ENCODE measurements around the gene RPS6KL1. TPM values are rescaled to one million over a fixed set of nuclear protein-coding genes. Genes with fewer than 3 reads are reported as not detected.
A peak's percentile ranks its signal among the peaks of the same experiment; 100 is the strongest.

RPS6KL1 gene
- total RNA-seq, 1 experiment from 2014 or later, result 9.4 TPM

- DNase-seq (ENCODE audit: low spot score), result no peak
Measured at GRCh38 chr14:74952180-74952665, 29.2 kb upstream of the RPS6KL1 start.

DNA sequence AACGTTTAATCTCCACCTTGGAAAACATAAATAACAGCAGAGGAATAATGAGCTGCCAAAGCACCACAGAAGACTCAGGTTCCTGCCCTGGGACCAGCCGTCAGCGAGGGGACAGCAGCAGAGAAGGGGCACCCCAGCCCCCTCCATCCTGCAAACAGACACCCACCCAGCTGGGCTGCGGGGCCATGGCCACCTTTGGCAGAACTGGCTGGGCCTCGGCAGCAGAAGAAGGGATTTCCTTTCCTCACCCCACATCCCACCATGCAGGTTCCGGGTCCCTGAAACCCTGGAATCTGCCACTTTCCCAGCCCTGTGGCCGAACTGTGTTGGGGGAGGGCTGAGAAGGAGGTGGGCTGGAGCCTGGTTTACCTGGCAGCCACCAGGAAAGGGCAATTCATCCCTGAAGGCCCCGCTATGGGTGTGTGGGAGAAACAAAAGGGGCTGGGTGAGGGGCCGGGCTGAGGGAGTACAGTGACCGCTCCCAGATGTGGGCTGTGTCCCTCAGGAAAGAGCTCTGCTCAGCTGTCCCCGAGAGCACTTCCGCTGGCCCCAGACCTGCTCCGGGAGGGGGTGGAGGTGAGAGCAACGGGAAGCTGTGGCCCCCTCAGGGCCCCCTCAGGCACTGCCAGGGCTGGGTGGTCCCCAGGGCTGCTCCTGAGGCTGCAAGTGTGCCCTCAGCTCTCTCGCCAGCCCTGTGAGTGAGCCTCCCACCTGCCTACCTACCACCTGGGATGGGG, 28.6 kb upstream of the RPS6KL1 start:
- DNase-seq (ENCODE audit: low spot score), result no peak

- DNase-seq (ENCODE audit: low spot score), result peak; percentile 20
Measured at GRCh38 chr14:74950795-74951442, 27.9 kb upstream of the RPS6KL1 start.

DNA sequence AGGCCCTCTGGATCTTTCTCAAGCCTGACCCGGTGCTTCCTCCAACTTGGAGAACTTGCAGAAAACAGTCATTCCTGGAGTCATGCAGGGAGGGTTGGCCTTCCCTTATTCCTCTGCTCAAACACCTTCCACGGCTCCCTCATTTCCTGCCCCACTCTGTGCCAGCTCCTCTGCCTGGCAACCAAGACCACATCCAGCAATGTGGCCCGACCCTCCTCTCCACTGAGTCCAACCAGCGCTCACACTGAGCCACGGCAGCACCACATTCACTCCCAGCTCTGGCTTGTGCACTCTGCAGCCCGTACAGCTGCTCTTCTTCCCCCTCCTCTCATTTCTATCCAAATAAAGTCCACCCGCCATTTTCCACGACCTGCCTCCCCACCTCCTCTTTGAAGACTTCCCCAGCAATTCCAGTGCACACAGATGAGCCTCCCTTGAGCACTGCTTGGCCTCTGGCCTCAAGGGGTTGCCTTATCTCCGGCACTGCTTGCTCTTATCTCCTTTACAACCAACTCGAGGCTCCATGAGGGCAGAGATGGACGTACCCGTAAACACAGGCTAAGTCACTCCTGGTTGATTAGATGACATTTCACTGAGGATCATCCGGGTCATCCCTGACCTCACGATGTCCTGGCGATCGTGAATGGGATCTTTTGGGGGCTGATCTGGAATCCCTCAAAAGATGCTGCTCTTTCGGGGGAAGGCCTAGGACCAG, 27.0 kb upstream of the RPS6KL1 start:
- no peak for DNase-seq (ENCODE audit: low spot score)

DNA sequence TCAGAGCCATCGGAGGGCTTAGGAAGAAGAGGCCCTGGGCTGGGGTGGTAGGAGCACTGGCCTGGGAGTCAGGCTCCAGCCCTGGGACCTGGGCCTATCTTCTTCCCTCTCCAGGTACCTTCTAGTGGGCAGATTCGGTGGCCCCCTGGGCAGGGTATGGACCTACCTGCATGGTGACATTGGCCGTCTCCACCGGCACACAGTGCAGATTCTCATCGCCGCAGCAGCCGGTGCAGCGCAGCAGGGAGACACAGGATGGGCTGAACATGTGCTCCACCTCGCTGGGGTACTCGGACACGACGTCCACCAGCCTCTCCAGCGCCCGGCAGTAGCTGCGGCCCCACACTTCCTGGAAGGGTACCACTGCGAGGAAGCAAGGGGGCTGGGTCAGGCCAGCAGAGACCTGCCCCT, 26.1 kb upstream of the RPS6KL1 start:
- no peak for DNase-seq (ENCODE audit: low spot score)

GRCh38 chr14:74948228-74949175, 25.4 kb upstream of the RPS6KL1 start:
- no peak for DNase-seq (ENCODE audit: low spot score)

DNA sequence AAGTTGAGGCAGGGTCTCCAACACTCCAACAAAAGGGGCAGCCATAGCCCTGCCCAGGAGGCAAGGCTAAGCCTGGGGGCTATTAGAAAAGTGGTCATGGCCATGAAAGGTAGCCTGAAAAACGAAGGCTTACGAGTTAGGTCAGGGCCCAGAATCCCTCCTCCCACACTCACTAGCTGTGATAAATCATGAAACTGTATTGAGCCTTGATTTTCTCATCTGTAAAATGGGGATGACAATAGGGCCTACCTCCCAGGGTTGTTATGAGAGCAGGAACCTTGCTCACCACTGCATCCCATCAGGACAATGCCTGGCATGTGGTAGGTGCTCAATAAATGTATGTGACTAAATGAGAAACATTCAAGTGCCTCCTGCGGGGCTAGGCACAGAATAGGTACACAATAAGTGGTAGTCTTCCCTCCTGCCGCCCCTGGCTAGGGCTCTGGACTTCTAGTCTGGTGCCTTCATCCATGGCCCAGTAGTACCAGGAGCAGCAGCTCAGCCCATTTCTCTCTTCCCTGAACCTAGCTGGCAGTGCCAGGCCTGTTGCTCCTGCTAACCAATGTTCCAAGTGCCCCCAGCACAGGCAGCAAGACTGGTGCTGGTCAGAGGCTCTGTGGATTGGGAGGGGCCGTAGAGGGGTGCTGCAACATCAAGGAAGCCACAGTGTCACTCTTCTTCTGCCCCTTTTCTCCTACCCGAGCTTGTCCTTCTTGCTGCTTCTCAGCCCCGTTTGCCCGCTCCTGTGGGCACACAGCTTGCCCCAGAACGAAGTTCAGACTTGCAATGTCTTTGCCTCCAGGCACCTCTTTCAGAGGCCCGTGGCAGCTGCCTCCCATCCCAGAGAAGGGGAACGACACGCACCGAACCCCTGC, 24.5 kb upstream of the RPS6KL1 start:
- no peak for DNase-seq (ENCODE audit: low spot score)

- no peak for DNase-seq (ENCODE audit: low spot score)
Measured at GRCh38 chr14:74946659-74947281, 23.7 kb upstream of the RPS6KL1 start.

- DNase-seq (ENCODE audit: low spot score), result peak; percentile 82
Measured at GRCh38 chr14:74945852-74946658, 23.0 kb upstream of the RPS6KL1 start.

GRCh38 chr14:74945261-74945851, 22.3 kb upstream of the RPS6KL1 start:
- no peak for DNase-seq (ENCODE audit: low spot score)

DNA sequence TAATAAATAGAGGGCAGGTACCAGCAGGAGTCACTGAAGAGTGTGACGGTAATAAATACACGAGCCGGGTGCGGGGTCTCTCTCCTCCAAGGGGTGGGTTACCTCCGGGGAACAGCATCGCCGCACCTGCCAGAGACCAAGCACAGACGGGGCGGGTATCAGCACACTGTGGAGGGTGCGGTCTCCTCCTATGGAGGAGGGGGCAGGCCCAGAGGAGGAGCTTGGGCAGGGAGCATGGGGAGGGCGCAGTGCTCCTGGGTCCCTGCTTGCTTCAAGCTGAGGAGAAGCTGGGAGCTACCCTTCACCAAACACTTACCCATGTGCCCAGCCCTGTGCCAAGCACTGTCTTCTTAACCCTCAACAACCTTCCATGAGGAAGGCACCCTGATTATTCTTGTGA, 19.5 kb upstream of the RPS6KL1 start:
- no peak for DNase-seq (ENCODE audit: low spot score)

GRCh38 chr14:74942181-74942580, 19.1 kb upstream of the RPS6KL1 start:
- no peak for DNase-seq (ENCODE audit: low spot score)

DNA sequence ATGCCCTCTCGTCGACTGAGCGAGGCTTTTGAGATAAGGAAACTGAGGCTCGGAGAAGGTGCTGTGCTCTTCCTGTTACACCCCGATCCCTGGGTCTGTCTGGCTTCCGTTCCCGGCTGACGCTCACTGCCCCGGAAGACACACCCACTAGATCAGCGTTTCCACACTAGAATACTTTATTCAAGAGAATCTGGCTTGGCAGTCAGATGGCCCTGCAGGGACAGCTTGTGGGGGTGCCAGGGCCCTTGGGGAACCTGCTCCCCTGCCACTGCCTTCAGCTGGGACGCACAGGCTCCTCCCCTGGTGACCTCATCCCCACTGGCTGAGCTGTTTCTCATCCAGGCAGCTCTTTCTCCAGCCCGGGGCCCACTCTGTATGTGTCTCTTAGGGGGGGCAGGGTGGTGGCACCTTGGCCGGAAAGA, 18.6 kb upstream of the RPS6KL1 start:
- no peak for DNase-seq (ENCODE audit: low spot score)

DNA sequence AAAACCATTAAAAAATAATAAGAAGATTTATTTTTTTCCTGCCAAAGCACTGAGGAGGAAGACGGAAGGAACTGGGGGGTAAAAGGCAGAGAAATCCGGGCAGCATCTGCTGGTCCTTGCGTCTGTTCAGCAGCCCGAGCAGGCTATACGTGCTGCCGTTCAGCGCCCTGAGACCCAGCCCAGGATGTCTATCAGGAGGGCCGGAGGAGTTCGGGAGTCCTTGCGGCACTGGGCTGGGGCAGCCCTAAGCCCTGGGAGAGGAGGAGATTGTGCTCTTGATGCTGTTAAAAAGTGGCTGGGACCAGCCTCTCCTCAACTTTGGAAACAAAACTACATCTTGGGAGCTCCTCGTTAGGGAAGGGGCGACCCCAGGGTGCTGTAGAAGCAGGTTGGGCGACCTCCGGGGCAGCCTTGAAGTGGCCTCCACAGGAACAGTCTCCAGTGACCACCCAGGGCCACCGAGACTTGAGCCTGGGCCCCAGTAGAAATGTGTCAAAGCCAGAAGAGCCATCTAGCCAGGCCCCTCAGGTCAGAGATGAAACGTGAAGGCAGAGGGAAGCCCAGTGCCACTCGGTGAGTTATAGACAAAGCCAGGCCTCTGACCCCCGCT, 18.0 kb upstream of the RPS6KL1 start:
- no peak for DNase-seq (ENCODE audit: low spot score)

GRCh38 chr14:74938531-74939495, 15.8 kb upstream of the RPS6KL1 start:
- no peak for DNase-seq (ENCODE audit: low spot score)

DNA sequence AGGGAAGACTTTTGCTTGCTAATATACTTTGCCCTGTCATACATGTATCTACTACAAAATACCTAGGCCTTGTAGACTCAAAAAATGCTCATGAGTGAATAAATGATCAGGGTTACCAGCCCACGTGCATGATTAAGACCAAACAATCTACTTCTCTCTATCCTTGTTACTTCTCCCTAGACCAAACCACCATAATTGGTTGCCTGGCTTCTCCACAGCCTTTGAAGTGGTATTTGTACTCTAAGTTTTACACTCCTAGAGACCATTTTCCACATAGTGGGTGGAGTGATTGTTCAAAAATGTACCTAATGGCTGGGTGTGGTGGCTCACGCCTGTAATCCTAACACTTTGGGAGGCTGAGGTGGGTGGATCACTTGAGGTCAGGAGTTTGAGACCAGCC, 14.1 kb upstream of the RPS6KL1 start:
- DNase-seq (ENCODE audit: low spot score), result no peak

DNA sequence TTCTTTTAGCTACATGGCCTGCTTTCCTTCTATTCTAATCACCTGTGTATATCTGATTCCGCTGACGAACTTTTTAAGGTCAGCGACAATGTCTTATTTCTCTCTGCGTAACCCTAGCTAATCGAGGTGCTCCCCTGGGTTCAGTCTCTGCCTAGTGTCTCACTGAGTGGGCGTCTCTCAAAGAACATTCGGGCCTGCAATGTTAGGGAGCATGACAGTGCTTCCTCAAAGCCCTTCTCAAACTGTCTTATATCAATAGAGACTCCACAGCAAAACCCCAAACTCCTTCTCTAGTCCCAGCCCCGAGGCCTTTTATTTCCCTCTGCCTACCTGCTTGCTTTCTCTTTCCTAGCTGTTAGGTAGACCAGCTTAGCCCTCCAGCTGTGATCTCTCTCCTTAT, 13.7 kb upstream of the RPS6KL1 start:
- no peak for DNase-seq (ENCODE audit: low spot score)
